Renal cortical epithelial cell (primary cell): ENCODE measurements around the gene PSMD4. TPM values are rescaled to one million over a fixed set of nuclear protein-coding genes. Genes with fewer than 3 reads are reported as not detected.
"Not testable (repeated sequence)": the region's sequence is repeated elsewhere in the genome, so short reads cannot be mapped to it uniquely, and the experiment has no call there.

Experiments
- DNase-seq: peaks from one replicate; pipeline ENCODE4 v3.0.0-alpha.2; 2011; ENCODE audit warnings: low read depth
- total RNA-seq: library from RNA; depleted of rRNA; stranded (reverse); fragments of >200 nt; gene quantifications from 2 replicates; pipeline ENCODE4 v1.2.3, GENCODE V29; 2014

Gene PSMD4
- 181 and 257 TPM in 2 replicates for total RNA-seq

- peak; percentile 95 for DNase-seq
Measured at GRCh38 chr1:151254217-151255213, at the start of gene PSMD4. Gene PSMD4, plus strand, starts transcription at chr1:151254734. Its CDS starts 49 bp downstream, at chr1:151254783.

GRCh38 chr1:151205381-151205965, 49.1 kb upstream of the PSMD4 start:
- not testable (repeated sequence) for DNase-seq

DNA sequence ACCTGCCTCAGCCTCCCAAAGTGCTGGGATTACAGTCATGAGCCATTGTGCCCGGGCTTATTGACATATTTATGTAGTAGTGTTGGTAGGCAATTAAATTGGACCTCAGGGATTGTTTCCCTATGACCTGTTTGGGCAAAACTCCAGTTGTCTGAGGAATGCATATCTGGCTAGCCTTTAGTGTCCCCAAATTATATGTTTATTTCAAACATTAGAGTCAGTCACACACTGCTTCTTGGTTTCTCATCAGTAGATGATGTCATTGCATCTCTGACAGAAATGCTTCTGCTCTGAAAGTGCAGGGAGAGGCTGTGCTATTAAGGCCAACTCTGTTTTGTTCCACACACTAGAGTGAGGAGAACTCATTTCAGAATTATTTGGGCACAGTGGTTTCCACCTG, 43.7 kb upstream of the PSMD4 start:
- peak; percentile 45 for DNase-seq

DNA sequence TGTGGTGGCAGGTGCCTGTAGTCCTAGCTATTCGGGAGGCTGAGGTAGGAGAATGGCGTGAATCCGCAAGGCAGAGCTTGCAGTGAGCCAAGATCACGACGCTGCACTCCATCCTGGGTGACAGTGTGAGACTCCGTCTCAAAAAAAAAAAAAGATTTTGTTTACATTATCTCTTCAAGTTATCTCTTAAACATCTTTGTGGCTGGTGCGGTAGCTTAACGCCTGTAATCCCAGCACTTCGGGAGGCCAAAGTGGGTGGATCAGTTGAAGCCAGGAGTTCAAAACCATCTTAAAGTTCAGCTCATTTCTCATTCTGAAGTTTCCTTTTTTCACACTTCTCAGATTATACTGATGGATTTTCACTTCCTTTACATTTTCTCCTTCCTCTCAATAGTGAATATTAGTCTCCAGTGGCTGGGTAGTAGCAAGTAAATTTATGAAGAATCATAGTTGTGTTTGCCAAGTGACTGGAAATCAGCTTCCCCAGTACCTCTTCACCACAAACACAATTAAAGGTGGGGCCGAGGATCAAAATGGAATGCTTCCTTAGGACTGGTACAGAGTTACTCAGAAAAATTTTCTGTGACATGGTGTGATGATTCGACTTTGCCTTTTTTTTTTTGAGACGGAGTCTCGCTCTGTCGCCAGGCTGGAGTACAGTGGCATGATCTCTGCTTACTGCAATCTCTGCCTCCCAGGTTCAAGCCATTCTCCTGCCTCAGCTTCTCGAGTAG, 42.4 kb upstream of the PSMD4 start:
- DNase-seq: peak; percentile 40

- no peak for DNase-seq
Measured at GRCh38 chr1:151213560-151213959, 41.0 kb upstream of the PSMD4 start.

- DNase-seq: no peak
Measured at GRCh38 chr1:151221616-151222015, 32.9 kb upstream of the PSMD4 start.

- no peak for DNase-seq
Measured at GRCh38 chr1:151222130-151222529, 32.4 kb upstream of the PSMD4 start.

DNA sequence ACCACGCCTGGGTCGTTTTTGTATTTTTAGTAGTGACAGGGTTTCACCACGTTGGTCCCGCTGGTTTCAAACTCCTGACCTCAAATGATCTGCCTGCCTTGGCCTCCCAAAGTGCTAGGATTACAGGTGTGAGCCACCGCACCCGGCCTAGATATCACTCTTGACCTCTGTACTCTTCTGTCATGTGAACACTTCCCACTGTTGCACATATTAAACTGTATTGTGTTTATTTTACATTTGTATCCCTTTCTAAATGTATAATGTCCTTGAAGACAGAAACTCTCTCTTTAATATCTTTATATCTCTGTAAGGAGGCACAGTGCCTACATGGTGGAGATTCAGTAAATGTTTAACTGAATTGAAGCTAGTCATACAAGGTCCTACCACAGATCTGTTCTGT, 19.3 kb upstream of the PSMD4 start:
- peak; percentile 23 for DNase-seq

DNA sequence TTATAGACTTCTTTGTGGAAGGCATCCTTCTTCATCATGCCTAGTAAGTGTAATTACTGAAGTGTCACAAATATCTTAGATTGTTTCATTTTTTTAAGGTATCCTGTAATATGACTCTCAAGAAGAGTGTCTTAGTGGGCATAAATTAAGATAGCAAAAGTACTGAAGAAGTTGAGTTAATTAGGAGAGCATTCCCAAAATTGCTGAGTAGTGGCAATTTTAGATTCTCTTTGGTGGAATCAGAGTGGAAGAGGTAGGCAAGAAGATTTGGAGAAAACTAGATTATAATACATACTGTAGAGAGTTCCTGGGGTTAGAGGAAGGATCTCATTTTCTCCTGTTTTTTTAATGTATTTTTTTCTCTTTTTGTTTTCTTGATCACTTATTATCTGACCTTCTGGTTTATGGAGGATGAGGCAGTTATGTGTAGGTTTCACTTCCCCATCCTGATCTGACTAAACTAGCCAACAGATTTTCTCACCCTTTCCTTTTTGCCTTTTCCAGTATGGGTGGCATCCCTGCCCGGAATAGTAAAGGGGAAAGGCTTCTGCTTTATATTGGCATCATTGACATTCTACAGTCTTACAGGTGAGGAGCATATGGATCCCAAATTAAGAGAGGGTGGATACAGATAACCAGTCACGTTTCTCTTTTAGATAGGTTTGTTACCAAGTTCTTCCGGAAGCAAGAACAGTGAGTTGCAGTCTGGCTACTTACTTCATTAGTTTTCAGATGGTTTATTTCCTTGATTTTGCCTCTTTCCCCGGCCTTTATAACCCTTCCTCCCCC, 16.7 kb upstream of the PSMD4 start:
- DNase-seq: no peak

DNA sequence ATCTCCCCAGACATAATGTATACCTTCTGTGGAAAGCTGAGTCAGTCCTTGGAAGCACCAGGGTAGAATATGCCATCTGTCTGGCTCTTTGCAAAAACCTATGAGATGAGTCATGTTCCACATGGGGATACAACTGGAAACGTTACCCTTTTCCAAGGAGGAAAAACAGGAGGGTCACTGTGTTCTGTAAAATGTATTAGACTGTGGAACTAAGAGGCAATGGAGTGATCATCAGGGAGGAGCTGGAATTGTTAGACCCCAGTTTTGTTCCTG, 16.1 kb upstream of the PSMD4 start:
- DNase-seq: peak; percentile 53

- no peak for DNase-seq
Measured at GRCh38 chr1:151242442-151242841, 12.1 kb upstream of the PSMD4 start.

DNA sequence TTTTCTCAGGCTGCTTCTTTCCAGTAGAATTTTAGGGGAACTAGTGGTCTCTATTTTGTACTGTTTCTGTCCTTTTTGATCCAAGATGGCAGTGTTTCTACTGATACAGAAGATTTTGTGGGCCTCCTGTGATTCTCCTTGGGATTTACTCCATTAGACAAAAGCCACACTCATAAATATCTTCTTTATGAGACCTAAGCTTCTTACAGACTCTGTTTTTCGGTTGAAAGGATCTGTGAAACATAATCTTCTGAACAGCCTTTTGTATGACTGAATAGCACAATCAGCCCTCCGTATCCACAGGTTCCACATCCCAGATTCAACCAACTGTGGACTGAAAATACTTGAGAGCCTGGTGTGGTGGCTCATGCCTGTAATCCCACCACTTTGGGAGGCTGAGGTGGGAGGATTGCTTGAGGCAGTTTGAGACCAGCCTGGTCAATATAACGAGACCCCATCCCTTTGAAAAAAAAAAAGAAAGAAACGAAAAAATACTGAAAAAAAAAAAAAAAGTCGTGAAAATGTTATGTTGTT, 10.8 kb upstream of the PSMD4 start:
- no peak for DNase-seq

DNA sequence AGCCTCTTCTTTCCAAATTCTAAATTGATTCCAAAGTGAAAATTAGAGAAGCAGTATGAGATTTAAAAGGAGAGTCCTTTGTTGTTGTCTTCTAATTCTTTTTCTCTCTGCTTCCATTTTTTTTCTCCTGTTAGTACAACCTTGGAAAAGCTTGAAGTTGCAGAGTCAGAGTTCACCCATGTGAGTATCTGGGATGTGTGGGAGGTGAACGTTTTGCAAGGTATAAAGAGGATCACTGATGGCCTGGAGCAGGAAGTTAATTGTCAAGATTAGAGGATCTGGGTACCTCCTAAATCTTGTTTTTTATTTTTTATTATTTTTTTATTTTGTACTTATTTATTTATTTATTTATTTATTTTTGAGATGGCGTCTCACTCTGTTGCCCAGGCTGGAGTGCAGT, 7.7 kb upstream of the PSMD4 start:
- DNase-seq: no peak

DNA sequence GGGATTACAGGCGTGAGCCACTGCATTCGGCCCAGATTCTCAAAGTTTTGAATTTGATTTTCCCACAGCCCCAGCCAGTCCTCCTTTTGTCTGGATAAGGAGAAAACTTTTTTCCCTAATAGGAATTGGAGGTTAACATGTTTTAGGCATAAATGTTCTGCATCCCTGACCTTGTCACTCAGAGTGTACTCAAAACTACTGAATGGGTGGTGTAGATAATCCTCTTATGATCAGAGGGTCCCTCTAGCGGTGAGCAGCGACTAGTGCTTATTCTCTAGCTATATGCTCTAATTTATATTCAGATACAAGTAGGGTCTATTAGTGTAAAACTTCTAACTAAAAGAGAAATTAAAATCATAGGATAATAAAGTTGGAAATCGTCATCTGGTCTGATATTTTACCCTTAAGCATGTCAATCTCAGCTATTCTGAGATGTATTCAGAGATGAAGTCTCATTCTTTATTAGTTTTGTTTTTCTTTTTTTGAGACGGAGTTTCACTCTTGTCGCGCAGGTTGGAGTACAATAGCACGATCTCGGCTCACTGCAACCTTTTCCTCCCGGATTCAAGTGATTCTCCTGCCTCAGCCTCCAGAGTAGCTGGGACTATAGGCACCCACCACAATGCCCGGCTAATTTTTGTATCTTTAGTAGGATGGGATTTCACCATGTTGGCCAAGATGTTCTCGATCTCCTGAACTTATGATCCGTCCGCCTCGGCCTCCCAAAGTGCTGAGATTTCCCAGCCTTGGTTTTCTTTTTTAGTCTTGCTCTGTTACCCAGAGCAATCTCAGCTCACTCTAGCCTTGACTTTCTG, 2.7 kb upstream of the PSMD4 start:
- peak; percentile 87 for DNase-seq

GRCh38 chr1:151255381-151255780, 847 bp downstream of the PSMD4 start:
- no peak for DNase-seq

DNA sequence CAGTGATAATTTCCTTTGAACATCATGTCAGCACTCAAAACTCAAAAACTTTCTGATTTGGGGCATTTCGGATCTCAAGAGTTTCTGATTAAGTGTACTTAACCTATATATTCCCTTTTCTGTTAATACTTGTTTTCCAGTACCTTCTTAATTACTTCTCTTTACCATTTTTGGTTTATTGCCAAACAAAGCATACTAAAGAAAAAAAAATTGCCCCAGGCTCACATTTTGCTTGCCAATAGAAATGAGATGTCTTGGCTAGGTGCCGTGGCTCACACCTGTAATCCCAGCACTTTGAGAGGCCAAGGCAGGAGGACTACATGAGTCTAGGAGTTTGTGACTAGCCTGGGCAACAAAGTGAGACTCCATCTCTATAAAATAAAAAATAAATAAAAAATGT, 4.8 kb downstream of the PSMD4 start:
- DNase-seq: no peak

DNA sequence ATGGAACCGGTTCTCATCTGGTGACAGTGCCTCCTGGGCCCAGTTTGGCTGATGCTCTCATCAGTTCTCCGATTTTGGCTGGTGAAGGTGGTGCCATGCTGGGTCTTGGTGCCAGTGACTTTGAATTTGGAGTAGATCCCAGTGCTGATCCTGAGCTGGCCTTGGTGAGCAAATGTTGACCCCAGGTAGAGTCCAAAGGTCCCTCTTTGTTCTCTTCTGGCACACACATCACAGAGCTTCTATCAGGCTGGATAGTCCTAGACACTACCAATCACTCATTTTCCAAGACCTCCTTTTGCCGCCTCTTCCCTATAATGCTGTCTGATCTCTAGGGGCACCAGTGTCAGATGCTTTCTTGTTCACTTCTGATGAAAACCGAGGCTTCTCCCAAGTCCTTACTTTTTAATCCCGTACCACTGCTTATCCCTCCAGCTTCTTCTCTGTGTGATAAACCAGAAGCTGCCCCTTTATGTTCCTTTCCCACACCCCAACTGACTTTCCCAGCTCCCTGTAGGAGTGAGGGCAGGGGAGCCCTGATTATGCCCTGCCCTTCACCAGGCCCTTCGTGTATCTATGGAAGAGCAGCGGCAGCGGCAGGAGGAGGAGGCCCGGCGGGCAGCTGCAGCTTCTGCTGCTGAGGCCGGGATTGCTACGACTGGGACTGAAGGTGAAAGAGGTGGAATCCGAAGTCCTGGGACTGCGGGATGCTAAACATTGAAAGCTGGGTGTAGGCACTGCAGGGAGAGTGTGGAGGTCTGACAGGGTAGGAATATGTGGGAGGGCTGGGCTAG, 11.1 kb downstream of the PSMD4 start:
- no peak for DNase-seq

- DNase-seq: no peak
Measured at GRCh38 chr1:151266315-151266714, 11.8 kb downstream of the PSMD4 start.

- DNase-seq: no peak
Measured at GRCh38 chr1:151266821-151267220, 12.3 kb downstream of the PSMD4 start.

GRCh38 chr1:151267760-151268159, 13.2 kb downstream of the PSMD4 start:
- no peak for DNase-seq
